ENCODE results near the gene NBEA. TPM values are rescaled to one million over a fixed set of nuclear protein-coding genes. Genes with fewer than 3 reads are reported as not detected.

NBEA gene
- total RNA-seq, 1 experiment from 2014 or later, result 4.4 TPM

DNA sequence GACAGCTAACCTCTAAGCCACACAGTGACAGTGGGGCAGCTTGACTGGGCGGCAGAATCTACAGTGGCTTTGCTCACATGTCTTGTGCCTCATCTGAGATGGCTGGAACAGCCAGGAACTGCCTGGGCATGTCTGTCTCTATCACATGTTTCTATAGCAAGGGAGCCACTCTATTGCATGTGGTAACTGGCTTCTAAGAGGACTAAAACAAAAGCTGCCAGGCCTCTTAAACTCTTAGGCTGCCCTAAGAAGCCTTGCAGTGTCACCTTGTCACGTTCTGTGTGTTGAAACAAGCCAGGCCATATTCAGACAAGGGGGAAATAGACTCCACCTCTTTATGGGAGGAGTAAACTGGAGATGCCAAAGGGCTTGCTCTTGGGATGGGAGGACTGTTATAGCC lies 657.3 kb downstream of the NBEA start:
- no peak overlapping the region for H3K9ac ChIP-seq (ENCODE audit: low read length)
- no peaks in the 10 kb centered on the region for H3K9me3 ChIP-seq (ENCODE audit: low read length)
- no peaks in the 10 kb centered on the region for H3K9me2 ChIP-seq (replicated peaks; ENCODE audit: low read length)
- H3K27me3 ChIP-seq (ENCODE audit: low read length), result no peaks in the 10 kb centered on the region
- DNase-seq (no peak), ATAC-seq (no peak)
- POLR2A ChIA-PET (ENCODE audit: unreplicated experiment), result no interaction called here
- no peaks in the 10 kb centered on the region for H3F3A ChIP-seq (ENCODE audit: low read length, unreplicated experiment)
- H3K4me2 ChIP-seq (ENCODE audit: low read length), result no peak overlapping the region
- H3K4me1 ChIP-seq (ENCODE audit: insufficient read depth, low read length), result no peaks in the 10 kb centered on the region
- H2AFZ ChIP-seq (ENCODE audit: low read length), result no peak overlapping the region
- H3K79me2 ChIP-seq (ENCODE audit: low read length), result no peaks in the 10 kb centered on the region
- no peaks in the 10 kb centered on the region for H3K36me3 ChIP-seq (ENCODE audit: low read depth, low read length)
- intact Hi-C loops (cut with micrococcal nuclease), result no loop called here
- CTCF ChIA-PET, result no interaction called here
- H4K20me1 ChIP-seq (ENCODE audit: low read length), result no peaks in the 10 kb centered on the region
- TF ChIP-seq, protein P1, sequence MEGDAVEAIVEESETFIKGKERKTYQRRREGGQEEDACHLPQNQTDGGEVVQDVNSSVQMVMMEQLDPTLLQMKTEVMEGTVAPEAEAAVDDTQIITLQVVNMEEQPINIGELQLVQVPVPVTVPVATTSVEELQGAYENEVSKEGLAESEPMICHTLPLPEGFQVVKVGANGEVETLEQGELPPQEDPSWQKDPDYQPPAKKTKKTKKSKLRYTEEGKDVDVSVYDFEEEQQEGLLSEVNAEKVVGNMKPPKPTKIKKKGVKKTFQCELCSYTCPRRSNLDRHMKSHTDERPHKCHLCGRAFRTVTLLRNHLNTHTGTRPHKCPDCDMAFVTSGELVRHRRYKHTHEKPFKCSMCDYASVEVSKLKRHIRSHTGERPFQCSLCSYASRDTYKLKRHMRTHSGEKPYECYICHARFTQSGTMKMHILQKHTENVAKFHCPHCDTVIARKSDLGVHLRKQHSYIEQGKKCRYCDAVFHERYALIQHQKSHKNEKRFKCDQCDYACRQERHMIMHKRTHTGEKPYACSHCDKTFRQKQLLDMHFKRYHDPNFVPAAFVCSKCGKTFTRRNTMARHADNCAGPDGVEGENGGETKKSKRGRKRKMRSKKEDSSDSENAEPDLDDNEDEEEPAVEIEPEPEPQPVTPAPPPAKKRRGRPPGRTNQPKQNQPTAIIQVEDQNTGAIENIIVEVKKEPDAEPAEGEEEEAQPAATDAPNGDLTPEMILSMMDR (conservative IDR thresholded peaks at IDR 0.05; ENCODE audit: low read depth, low read length), result no peak
- no peak for TF ChIP-seq EZH2 (IDR thresholded peaks at IDR 0.05; ENCODE audit: low read length, unreplicated experiment)
- no peak for TF ChIP-seq EZH2phosphoT487 (IDR thresholded peaks at IDR 0.05; ENCODE audit: borderline replicate concordance, low read length)
- BruUV-seq (replicated peaks), result no TSS peak
- no peak overlapping the region for H3K4me3 ChIP-seq (ENCODE audit: low read length)
- no peak overlapping the region for H3K27ac ChIP-seq (ENCODE audit: low read length)

DNA sequence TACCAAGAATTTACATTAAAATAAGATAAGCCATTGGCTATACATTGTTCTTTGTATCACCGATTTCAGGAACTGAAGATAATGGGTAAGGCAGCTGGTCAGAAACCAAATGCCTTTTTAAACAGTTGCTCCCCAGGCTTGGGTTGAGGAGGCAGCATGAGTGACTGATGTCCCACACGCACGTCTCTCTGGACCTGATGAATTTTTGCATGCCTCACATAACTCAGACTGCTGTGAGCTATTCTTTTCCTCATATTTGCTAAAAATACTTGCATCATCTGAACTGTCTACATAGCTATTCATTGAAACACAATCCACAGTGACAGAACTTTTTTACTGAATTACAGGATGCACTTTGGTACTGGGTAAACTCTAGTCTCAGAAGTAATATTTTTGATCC lies 658.1 kb downstream of the NBEA start:
- TF ChIP-seq, protein P1 (conservative IDR thresholded peaks at IDR 0.05; ENCODE audit: low read depth, low read length), result no peak
- no peak for TF ChIP-seq EZH2phosphoT487 (IDR thresholded peaks at IDR 0.05; ENCODE audit: borderline replicate concordance, low read length)
- H4K20me1 ChIP-seq (ENCODE audit: low read length), result no peaks in the 10 kb centered on the region
- H3K27ac ChIP-seq (ENCODE audit: low read length), result no peak overlapping the region
- H2AFZ ChIP-seq (ENCODE audit: low read length), result no peak overlapping the region
- no peak overlapping the region for H3K4me2 ChIP-seq (ENCODE audit: low read length)
- DNase-seq (no peak), ATAC-seq (no peak)
- no peaks in the 10 kb centered on the region for H3K27me3 ChIP-seq (ENCODE audit: low read length)
- no peaks in the 10 kb centered on the region for H3K4me1 ChIP-seq (ENCODE audit: insufficient read depth, low read length)
- ChIA-PET POLR2A (ENCODE audit: unreplicated experiment) (no interaction called here), CTCF (no interaction called here)
- no TSS peak for BruUV-seq (replicated peaks)
- H3K79me2 ChIP-seq (ENCODE audit: low read length), result no peaks in the 10 kb centered on the region
- no peaks in the 10 kb centered on the region for H3K9me2 ChIP-seq (replicated peaks; ENCODE audit: low read length)
- no peak overlapping the region for H3K9ac ChIP-seq (ENCODE audit: low read length)
- no peaks in the 10 kb centered on the region for H3F3A ChIP-seq (ENCODE audit: low read length, unreplicated experiment)
- intact Hi-C loops (cut with micrococcal nuclease), result no loop called here
- no peaks in the 10 kb centered on the region for H3K9me3 ChIP-seq (ENCODE audit: low read length)
- H3K4me3 ChIP-seq (ENCODE audit: low read length), result no peak overlapping the region
- H3K36me3 ChIP-seq (ENCODE audit: low read depth, low read length), result no peaks in the 10 kb centered on the region

DNA sequence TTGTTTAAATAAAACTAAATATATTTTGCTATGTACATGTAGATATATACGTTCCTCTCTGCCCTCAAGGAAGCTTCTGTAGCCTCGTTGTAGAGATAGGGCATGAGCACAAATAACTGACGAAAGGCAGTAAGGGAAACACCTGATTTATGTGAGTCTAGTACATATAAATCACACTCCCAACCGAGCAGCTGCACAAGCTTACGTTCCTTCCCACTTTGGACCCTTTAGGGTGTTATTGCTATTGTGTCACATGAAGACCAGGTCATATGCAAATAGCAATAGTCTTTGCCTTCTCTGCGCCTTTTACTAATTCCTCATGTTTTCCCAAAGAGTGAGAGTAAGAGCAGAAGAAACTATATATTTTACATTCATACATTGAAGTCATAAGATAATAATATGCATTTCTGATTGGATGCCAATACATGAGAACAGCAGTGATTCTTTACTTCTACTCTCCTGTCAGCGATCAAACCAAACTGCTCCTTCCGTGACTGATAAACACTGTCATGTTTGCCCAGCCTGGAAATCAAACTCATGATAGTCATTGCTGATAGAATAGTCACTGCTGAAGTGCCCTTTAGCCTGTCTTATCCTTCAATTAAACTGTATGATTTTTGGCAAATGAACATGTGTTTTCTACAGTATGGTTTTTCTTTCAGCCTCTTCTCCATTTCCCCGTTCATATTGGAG lies 661.7 kb downstream of the NBEA start:
- DNase-seq (no peak), ATAC-seq (no peak)
- Histone ChIP-seq H3K9ac (ENCODE audit: low read length) (no peak overlapping the region), H3K79me2 (ENCODE audit: low read length) (no peaks in the 10 kb centered on the region), H3K27me3 (ENCODE audit: low read length) (no peaks in the 10 kb centered on the region), H3K36me3 (ENCODE audit: low read depth, low read length) (no peaks in the 10 kb centered on the region), H3F3A (ENCODE audit: low read length, unreplicated experiment) (no peaks in the 10 kb centered on the region), H3K4me2 (ENCODE audit: low read length) (no peak overlapping the region), H3K27ac (ENCODE audit: low read length) (no peak overlapping the region), H3K9me2 (replicated peaks; ENCODE audit: low read length) (no peaks in the 10 kb centered on the region), H3K4me1 (ENCODE audit: insufficient read depth, low read length) (no peaks in the 10 kb centered on the region), H3K4me3 (ENCODE audit: low read length) (no peak overlapping the region), H3K9me3 (ENCODE audit: low read length) (no peaks in the 10 kb centered on the region), H4K20me1 (ENCODE audit: low read length) (no peaks in the 10 kb centered on the region), H2AFZ (ENCODE audit: low read length) (no peak overlapping the region)
- ChIA-PET POLR2A (ENCODE audit: unreplicated experiment) (interaction anchor here (0.7 kb wide), 1 partner anchor 20 kb away, joined by 4 read pairs; no protein-coding TSS in a partner anchor), CTCF (no interaction called here)
- TF ChIP-seq EZH2phosphoT487 (IDR thresholded peaks at IDR 0.05; ENCODE audit: borderline replicate concordance, low read length) (no peak), EZH2 (IDR thresholded peaks at IDR 0.05; ENCODE audit: low read length, unreplicated experiment) (no peak)
- TF ChIP-seq, protein P1 (conservative IDR thresholded peaks at IDR 0.05; ENCODE audit: low read depth, low read length), result no peak
- intact Hi-C loops (cut with micrococcal nuclease), result no loop called here
- BruUV-seq (replicated peaks), result no TSS peak
